Naive thymus-derived CD8-positive, alpha-beta T cell (primary cell): Measurements from ENCODE around the gene SPHK1. TPM values are rescaled to one million over a fixed set of nuclear protein-coding genes. Genes with fewer than 3 reads are reported as not detected.

Source experiments
- ATAC-seq, 2 donors: fragments of 150-1000 bp; cut with Tn5 transposase in 1 of 2; sonication (Bioruptor Pico), chemical (Tn5 transposase) in 1 of 2; 1 replicate in 1 of 2; 2 replicates in 1 of 2; pipeline ENCODE4 v1.10.0; 2021; ENCODE audit warnings: mild to moderate bottlenecking in 2 of 2, moderate library complexity in 2 of 2
- POLR2A ChIA-PET: fragments of 350-600 bp; sonication (Branson Sonifier 250); formaldehyde crosslinking; loops from one replicate; lab custom pipeline; 2021; ENCODE audit warnings: antibody characterized with exemption; lab: Charles Lee
- DNase-seq, 10 donors: peaks; one replicate each; pipeline versions ENCODE4 v3.0.0 to v3.0.0-alpha.2; 2020 to 2022
- H3K27ac Mint-ChIP-seq, 10 donors: one replicate each; pipeline ENCODE4 v1.8.0; 2020 to 2022; ENCODE audit warnings: mild to moderate bottlenecking in 10 of 10, mixed read lengths in 10 of 10, moderate library complexity in 4 of 10, inconsistent platforms in 1 of 10
- H3K27me3 Mint-ChIP-seq, 5 donors: one replicate each; pipeline ENCODE4 v1.8.0; 2021 to 2022; ENCODE audit warnings: mixed read lengths in 5 of 5
- H3K36me3 Mint-ChIP-seq, 3 donors: one replicate each; pipeline ENCODE4 v1.8.0; 2020 to 2022; ENCODE audit warnings: mixed read lengths in 3 of 3, mild to moderate bottlenecking in 2 of 3, inconsistent platforms in 1 of 3
- H3K4me1 Mint-ChIP-seq, 4 donors: one replicate each; pipeline ENCODE4 v1.8.0; 2021 to 2022; ENCODE audit warnings: mixed read lengths in 4 of 4
- H3K4me3 Mint-ChIP-seq, 10 donors: one replicate each; pipeline ENCODE4 v1.8.0; 2020 to 2022; ENCODE audit warnings: mild to moderate bottlenecking in 10 of 10, mixed read lengths in 10 of 10, moderate library complexity in 6 of 10, inconsistent platforms in 1 of 10
- H3K9me3 Mint-ChIP-seq, 9 donors: one replicate each; pipeline ENCODE4 v1.8.0; 2020 to 2022; ENCODE audit warnings: mixed read lengths in 9 of 9, mild to moderate bottlenecking in 3 of 9, inconsistent platforms in 1 of 9, moderate library complexity in 1 of 9
- polyA plus RNA-seq, 3 donors: library from polyadenylated mRNA; unstranded; fragments of 300-500 nt; fragmentation: Illumina TruSeq; gene quantifications; one replicate each; pipeline ENCODE4 v1.2.3, GENCODE V29; 2021
- total RNA-seq, 8 experiments: library from RNA in 2 of 8; stranded (reverse) in 2 of 8; gene quantifications; one replicate each; pipeline ENCODE4 v1.2.3 and lab custom pipeline; 2021 to 2026

The SPHK1 gene
- total and polyA plus RNA-seq, 5 experiments from 2014 or later: 0.31 to 0.91 (median 0.61) TPM; not detected in 1

DNA sequence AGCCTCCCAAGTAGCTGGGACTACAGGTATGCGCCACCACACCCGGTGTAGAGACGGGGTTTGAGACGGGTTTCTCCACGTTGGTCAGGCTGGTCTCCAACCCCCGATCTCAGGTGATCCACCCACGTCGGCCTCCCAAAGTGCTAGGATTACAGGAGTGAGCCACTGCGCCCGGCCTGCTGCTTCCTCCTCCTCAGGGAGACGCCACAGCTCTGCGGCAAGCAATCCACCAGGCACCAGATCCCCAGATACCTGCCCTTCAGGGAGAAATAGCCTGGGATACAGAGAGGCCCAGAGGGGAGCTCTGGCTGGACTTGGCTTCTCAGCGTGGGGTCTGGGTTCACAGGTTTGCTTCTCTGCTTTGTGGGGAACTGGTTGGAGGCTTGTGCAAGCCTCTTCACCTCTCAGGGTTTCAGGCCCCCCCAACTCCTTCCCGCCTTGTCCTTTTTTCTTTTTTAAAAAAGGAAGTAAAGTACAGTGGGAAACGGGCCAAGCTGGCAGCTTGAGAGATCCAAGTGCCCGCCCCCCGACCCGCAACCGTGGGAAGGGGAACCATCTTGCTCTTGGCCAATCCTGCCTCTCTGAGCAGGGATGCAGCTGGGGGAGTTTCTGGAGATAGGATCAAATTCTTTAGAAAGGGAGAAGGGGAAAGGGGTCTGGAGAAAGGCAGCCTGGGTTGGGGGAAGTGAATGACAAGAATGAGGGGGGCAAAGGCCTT, 2.6 kb upstream of the SPHK1 start:
- POLR2A ChIA-PET: interaction anchor here (0.6 to 1.2 kb wide), 5 partner anchors 16 to 353 kb away, joined by 3 to 6 read pairs (median 3); partner anchors contain the start of gene PRPSAP1
- peak overlapping the region in 9 of 10 donors; percentile 13 to 87 (median 43) for H3K4me3 Mint-ChIP-seq
- no peaks in the 10 kb centered on the region for H3K9me3 Mint-ChIP-seq
- peaks cover 0 to 3% (median 0%) of the 10 kb centered on the region in 5 donors for H3K27me3 Mint-ChIP-seq
- H3K27ac Mint-ChIP-seq: no peak overlapping the region
- no peak for DNase-seq
- no peak for ATAC-seq
- peaks cover 6 to 14% (median 11%) of the 10 kb centered on the region in 4 donors for H3K4me1 Mint-ChIP-seq
- no peaks in the 10 kb centered on the region for H3K36me3 Mint-ChIP-seq

DNA sequence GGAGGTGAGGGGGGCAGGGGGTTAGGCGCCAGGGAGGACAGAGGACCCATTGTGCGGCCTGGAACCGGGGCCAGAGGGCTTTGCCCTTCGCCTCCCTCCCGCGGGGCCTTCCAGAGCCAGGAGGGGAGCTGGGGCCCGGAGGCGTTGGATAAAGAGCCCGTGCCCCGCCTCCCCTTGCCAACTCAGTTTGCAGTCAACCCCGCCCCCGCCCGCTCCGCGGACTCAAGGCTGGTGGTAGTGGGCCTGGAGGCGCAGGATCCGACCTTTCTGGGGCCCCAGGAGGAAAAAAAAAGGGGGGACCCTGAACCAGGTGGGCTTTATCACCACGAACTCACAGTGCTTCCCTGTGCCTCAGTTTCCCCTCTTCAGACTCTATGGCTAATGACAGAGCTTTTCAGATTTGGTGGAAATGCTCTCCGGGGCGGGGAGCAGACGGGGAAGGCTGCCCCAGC, 2.0 kb upstream of the SPHK1 start:
- ATAC-seq (no peak), DNase-seq (no peak)
- H3K9me3 Mint-ChIP-seq: no peaks in the 10 kb centered on the region
- H3K27ac Mint-ChIP-seq: peak overlapping the region in 1 of 10 donors; percentile 72
- POLR2A ChIA-PET: interaction anchor here (0.6 to 1.2 kb wide), 5 partner anchors 15 to 353 kb away, joined by 3 to 6 read pairs (median 3); partner anchors contain the start of gene PRPSAP1
- peaks cover 6 to 14% (median 11%) of the 10 kb centered on the region in 4 donors for H3K4me1 Mint-ChIP-seq
- H3K36me3 Mint-ChIP-seq: no peaks in the 10 kb centered on the region
- H3K4me3 Mint-ChIP-seq: peak overlapping the region; percentile 76 to 89 (median 86)
- peaks cover 0 to 3% (median 0%) of the 10 kb centered on the region in 5 donors for H3K27me3 Mint-ChIP-seq

DNA sequence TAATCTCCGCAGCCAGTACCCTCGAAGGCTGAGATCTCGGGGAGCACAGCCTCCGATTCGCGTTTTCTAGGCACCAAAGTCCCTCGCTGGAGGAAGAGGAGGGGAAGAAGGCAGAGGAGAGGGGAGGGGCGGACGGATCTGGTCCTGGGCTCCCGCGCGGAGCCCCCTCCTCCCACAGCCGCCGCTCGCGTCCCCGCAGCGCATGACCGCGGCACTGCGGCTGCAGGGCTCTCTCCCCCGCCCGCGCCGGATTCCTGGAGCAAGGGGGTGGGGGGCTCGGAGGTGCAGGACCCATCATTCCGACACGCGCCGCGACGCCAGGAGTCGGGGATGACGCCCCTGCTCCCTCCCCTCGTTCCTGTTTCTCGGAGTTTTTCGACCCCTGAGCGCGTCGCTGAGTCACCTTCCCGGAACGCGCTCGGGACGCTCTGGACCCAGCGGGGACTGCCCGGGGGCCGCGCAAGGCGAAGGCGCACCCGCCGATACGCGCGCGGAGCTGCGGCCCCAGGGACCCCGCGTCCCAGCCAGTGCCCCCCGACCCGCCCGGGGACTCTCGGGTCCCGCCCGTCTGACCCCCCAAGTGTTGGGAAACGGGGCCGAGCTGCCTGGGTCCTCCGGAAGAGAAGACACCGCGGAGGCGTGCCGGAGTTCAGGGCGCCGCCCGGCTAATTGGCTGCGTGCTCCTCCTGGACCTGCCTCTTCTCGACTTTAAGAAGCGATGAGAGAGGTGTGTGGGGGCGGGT, 1.4 kb upstream of the SPHK1 start:
- no peaks in the 10 kb centered on the region for H3K36me3 Mint-ChIP-seq
- H3K27me3 Mint-ChIP-seq: peaks cover 0 to 3% (median 0%) of the 10 kb centered on the region in 5 donors
- H3K4me1 Mint-ChIP-seq: peaks cover 6 to 14% (median 11%) of the 10 kb centered on the region in 4 donors
- H3K27ac Mint-ChIP-seq: peak overlapping the region in 3 of 10 donors; percentile 40 to 72 (median 67)
- H3K9me3 Mint-ChIP-seq: no peaks in the 10 kb centered on the region
- DNase-seq: peak in 8 of 10 donors; percentile 23 to 55 (median 40)
- POLR2A ChIA-PET: interaction anchor here (0.6 to 1.2 kb wide), 3 partner anchors 15 to 321 kb away, joined by 3 to 4 read pairs (median 3); partner anchors contain the start of gene PRPSAP1
- H3K4me3 Mint-ChIP-seq: peak overlapping the region; percentile 79 to 95 (median 90)
- peak; percentile 57 to 65 for ATAC-seq

DNA sequence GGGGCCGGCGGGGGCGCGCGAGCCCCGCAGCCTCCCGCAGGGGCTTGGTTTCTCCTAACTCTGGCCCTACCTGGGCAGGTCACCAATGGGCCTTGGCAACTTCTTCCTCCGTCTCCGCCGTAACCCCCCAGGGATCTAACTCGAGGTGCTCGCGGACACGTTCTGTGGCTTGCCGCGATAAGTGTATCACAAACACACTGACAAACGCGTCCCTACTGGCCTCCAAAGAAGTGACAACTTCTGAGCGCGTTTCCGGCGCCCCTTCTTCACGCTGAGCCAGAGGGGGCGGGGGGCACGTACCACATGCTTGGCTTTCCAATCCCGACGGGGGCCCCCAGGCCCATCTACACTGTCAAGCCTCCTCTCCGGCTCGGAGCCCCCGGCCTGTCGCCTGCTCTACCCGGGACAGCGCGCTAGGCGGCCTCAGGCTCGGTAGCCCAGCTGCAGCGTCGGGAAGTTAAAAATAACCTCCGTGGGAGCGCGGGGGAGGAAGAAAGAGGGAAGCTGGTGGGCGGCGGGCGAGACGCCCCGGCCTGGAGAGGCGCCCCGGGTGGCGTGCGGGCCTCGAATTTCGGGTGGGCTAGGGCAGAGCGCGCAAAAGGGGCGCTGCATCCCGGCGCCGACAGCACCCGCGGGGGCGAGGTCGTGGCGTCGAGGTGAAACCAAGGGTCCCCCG, 725 bp upstream of the SPHK1 start:
- peak overlapping the region; percentile 79 to 95 (median 90) for H3K4me3 Mint-ChIP-seq
- H3K4me1 Mint-ChIP-seq: peaks cover 6 to 14% (median 11%) of the 10 kb centered on the region in 4 donors
- peak overlapping the region in 8 of 10 donors; percentile 34 to 87 (median 72) for H3K27ac Mint-ChIP-seq
- POLR2A ChIA-PET: interaction anchor here (1.3 to 3.3 kb wide), 4 partner anchors 13 to 31 kb away, joined by 4 to 39 read pairs (median 16); partner anchors contain the start of gene PRPSAP1
- H3K27me3 Mint-ChIP-seq: peaks cover 0 to 3% (median 0%) of the 10 kb centered on the region in 5 donors
- H3K9me3 Mint-ChIP-seq: no peaks in the 10 kb centered on the region
- no peaks in the 10 kb centered on the region for H3K36me3 Mint-ChIP-seq
- peak in 8 of 10 donors; percentile 15 to 72 (median 47) for DNase-seq
- peak; percentile 38 to 50 for ATAC-seq

DNA sequence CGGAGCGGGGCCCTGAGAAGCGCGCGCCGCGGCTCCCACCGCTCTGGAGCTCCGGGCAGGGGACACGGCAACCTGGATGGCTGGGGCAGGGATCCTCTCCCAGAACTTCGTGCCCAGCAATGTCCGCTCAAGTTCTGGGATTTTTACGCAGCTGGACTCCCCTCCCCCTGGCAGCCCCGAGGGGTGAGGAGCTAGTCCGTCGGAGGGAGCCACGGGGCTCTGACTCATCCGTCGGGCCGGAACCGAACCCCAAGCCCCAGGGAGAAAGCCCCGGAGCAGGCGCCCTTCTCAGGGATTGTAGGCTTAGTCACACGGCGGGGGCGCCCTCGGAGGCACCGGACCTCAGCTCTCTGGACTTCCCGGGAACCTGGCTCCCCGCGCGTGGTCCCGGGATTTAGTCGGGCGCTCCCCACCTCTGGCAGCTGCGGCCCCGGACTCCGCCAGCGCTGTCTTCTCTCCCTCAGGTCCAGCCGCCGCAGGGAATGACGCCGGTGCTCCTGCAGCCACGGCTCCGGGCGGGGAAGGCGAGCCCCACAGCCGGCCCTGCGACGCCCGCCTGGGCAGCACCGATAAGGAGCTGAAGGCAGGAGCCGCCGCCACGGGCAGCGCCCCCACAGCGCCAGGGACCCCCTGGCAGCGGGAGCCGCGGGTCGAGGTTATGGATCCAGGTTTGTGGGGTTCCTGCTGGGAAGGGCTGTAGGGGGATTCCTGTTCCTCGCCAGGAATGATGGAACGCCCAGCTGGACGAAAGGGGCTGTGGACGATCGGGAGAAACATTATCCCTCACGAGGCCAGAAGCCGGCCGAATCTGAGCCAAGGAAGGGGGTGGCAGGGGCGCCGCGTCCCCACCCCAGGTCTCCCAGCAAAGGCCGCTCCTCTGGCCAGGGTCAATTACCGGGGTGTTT, 830 bp downstream of the SPHK1 start:
- H3K9me3 Mint-ChIP-seq: no peaks in the 10 kb centered on the region
- H3K27ac Mint-ChIP-seq: no peak overlapping the region
- DNase-seq: peak in 4 of 10 donors; percentile 6 to 29 (median 17)
- H3K27me3 Mint-ChIP-seq: peaks cover 0 to 3% (median 0%) of the 10 kb centered on the region in 5 donors
- peaks cover 6 to 14% (median 11%) of the 10 kb centered on the region in 4 donors for H3K4me1 Mint-ChIP-seq
- peak in 1 of 2 donors; percentile 6 for ATAC-seq
- peaks cover 0 to 3% (median 0%) of the 10 kb centered on the region in 3 donors for H3K36me3 Mint-ChIP-seq
- H3K4me3 Mint-ChIP-seq: peak overlapping the region; percentile 54 to 87 (median 72)
- POLR2A ChIA-PET: interaction anchor here (1.0 to 3.3 kb wide), 8 partner anchors 13 to 372 kb away, joined by 3 to 39 read pairs (median 4); partner anchors contain the start of gene PRPSAP1

DNA sequence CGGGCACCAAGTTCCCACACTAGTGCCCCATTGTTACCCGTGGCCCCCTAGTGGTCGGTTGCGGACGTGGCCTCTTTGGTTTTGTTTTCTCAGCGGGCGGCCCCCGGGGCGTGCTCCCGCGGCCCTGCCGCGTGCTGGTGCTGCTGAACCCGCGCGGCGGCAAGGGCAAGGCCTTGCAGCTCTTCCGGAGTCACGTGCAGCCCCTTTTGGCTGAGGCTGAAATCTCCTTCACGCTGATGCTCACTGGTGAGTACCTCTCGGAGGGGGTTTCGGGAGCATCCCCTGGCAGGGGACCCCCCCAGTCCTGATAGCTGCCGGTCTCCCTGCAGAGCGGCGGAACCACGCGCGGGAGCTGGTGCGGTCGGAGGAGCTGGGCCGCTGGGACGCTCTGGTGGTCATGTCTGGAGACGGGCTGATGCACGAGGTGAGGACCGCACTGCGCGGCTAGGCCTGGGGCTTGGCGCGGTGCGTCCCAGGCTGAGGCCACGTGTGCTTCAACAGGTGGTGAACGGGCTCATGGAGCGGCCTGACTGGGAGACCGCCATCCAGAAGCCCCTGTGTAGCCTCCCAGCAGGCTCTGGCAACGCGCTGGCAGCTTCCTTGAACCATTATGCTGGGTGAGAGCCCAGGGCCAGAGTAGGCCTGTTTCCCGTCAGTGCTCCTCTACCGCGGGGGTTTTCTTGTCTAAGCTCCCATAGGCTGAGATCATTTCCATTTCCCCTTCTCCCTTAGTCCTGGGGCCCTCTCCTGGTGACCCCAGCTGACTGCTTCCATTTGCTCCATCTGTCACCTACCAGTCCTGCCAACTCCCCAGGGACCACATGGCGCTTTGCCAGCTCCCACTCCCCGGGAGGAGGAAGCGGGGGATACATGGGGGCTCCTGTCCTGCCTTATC, 1.7 kb downstream of the SPHK1 start:
- ATAC-seq: peak; percentile 52 to 65
- no peaks in the 10 kb centered on the region for H3K9me3 Mint-ChIP-seq
- peak overlapping the region; percentile 54 to 87 (median 70) for H3K4me3 Mint-ChIP-seq
- peak; percentile 67 to 90 (median 81) for DNase-seq
- POLR2A ChIA-PET: interaction anchor here (1.0 to 3.3 kb wide), 6 partner anchors 12 to 116 kb away, joined by 3 to 39 read pairs (median 4); partner anchors contain the start of gene PRPSAP1
- H3K4me1 Mint-ChIP-seq: peaks cover 6 to 14% (median 11%) of the 10 kb centered on the region in 4 donors
- H3K27ac Mint-ChIP-seq: peak overlapping the region in 2 of 10 donors; percentile 67 to 71
- peaks cover 0 to 3% (median 0%) of the 10 kb centered on the region in 5 donors for H3K27me3 Mint-ChIP-seq
- H3K36me3 Mint-ChIP-seq: peaks cover 0 to 9% (median 0%) of the 10 kb centered on the region in 3 donors

DNA sequence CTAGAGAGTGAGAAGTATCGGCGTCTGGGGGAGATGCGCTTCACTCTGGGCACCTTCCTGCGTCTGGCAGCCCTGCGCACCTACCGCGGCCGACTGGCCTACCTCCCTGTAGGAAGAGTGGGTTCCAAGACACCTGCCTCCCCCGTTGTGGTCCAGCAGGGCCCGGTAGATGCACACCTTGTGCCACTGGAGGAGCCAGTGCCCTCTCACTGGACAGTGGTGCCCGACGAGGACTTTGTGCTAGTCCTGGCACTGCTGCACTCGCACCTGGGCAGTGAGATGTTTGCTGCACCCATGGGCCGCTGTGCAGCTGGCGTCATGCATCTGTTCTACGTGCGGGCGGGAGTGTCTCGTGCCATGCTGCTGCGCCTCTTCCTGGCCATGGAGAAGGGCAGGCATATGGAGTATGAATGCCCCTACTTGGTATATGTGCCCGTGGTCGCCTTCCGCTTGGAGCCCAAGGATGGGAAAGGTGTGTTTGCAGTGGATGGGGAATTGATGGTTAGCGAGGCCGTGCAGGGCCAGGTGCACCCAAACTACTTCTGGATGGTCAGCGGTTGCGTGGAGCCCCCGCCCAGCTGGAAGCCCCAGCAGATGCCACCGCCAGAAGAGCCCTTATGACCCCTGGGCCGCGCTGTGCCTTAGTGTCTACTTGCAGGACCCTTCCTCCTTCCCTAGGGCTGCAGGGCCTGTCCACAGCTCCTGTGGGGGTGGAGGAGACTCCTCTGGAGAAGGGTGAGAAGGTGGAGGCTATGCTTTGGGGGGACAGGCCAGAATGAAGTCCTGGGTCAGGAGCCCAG, 2.8 kb downstream of the SPHK1 start:
- Mint-ChIP-seq H3K9me3 (no peaks in the 10 kb centered on the region), H3K4me1 (peaks cover 6 to 14% (median 11%) of the 10 kb centered on the region in 4 donors), H3K36me3 (peaks cover 0 to 9% (median 0%) of the 10 kb centered on the region in 3 donors), H3K27me3 (peaks cover 0 to 3% (median 0%) of the 10 kb centered on the region in 5 donors), H3K27ac (peak overlapping the region in 1 of 10 donors; percentile 71), H3K4me3 (peak overlapping the region in 4 of 10 donors; percentile 47 to 87 (median 58))
- DNase-seq (no peak), ATAC-seq (no peak)
- POLR2A ChIA-PET: interaction anchor here (1.0 to 3.3 kb wide), 3 partner anchors 11 to 80 kb away, joined by 3 to 39 read pairs (median 25); partner anchors contain the start of gene PRPSAP1

DNA sequence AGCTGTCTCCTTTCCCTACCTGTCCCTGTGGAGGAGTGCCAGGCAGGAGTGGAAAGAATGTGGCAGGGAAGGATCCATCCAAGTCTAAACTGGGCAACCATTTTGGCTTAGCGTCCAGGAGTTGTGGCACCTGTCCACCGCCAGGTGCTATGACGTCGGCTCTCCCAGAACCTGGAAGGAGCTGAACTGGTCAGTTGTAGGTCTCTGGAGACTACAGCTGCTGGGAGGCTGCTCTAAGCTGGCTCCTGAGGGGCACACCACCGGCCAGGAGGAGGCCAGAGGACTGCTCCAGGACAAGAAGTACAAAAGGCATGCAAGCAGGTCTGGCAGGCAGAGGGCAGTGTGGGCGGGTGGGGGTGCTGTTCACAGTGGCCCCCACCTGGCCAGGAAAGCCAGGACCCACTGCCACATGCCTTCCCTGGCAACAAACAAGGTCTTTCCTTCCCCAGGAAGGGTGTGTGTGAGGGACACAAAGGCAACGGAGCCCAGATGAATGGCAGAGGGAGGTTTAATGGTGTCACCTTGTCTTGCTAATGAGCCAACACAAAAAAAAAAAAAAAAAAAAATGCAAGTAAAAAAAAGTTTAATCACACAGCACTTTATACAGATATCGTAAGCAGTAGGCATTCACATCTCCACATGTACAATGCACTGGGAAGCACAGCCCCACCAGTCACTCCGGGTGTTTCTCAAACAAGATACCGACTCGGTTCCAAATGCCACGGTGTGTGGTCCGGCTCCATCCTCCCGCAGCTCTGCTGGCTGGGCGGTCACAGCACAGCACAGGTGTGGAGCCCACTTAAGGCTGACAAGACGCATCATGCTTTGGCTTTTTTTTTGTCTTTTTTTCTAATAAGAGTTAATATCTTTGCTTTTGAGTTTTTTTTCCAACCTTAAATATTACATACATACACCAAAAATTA, 4.8 kb downstream of the SPHK1 start:
- H3K4me3 Mint-ChIP-seq: no peak overlapping the region
- DNase-seq: no peak
- POLR2A ChIA-PET: interaction anchor here (0.7 kb wide), 1 partner anchor 1497 kb away, joined by 3 read pairs; no protein-coding TSS in a partner anchor
- no peaks in the 10 kb centered on the region for H3K9me3 Mint-ChIP-seq
- H3K36me3 Mint-ChIP-seq: peaks cover 0 to 19% (median 0%) of the 10 kb centered on the region in 3 donors
- peaks cover 0 to 8% (median 4%) of the 10 kb centered on the region in 4 donors for H3K4me1 Mint-ChIP-seq
- ATAC-seq: no peak
- H3K27ac Mint-ChIP-seq: peak overlapping the region in 3 of 10 donors; percentile 31 to 41 (median 40)
- no peaks in the 10 kb centered on the region for H3K27me3 Mint-ChIP-seq

DNA sequence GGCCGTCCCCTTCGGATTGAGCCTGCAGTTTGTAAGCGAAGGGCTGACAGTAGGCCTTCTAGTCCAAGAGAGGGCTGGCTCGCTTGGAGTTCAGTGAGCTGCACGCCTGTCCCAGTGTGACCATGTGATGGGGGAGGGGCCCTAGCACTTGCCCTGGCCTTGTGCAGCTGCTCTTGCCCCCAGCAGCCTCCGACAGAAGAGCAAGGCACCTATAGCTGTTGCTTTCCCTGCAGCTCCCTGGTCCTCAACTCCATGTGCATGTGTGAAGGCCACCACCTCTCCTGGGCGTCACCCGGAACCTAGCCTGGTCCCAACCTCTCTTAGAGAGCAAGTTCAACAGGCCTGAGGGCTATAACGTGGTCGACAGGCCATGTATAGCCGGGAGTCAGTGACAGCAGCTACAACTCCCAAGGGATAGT, 5.6 kb downstream of the SPHK1 start:
- POLR2A ChIA-PET: no interaction called here
- DNase-seq (no peak), ATAC-seq (no peak)
- Mint-ChIP-seq H3K4me1 (peaks cover 0 to 8% (median 4%) of the 10 kb centered on the region in 4 donors), H3K9me3 (no peaks in the 10 kb centered on the region), H3K27ac (peak overlapping the region in 1 of 10 donors; percentile 70), H3K27me3 (no peaks in the 10 kb centered on the region), H3K36me3 (peaks cover 0 to 24% (median 0%) of the 10 kb centered on the region in 3 donors), H3K4me3 (no peak overlapping the region)
